Spleen (tissue), 11 donors: Measurements from ENCODE around the gene DPM2. TPM values are rescaled to one million over a fixed set of nuclear protein-coding genes. Genes with fewer than 3 reads are reported as not detected.

ENCODE experiments used
- DNase-seq: peaks from one replicate; pipeline ENCODE4 v3.0.0-alpha.2; 2020
- H3K27ac ChIP-seq, 8 donors: fragments of 200-600 bp; sonication (generic) in 7 of 8; 1 replicate in 4 of 8; 2 replicates in 4 of 8; pipeline versions ENCODE4 v1.5.0 to v1.8.0; 2016 to 2021; ENCODE audit warnings: inconsistent platforms in 4 of 8, mild to moderate bottlenecking in 4 of 8, moderate library complexity in 1 of 8
- H3K27me3 ChIP-seq, 7 donors: fragments of 200-600 bp; sonication (generic) in 6 of 7; replicated peaks in 1 of 7; 1 replicate in 4 of 7; 2 replicates in 3 of 7; pipeline versions ENCODE4 v1.5.0 to v1.8.0; 2016 to 2021; ENCODE audit warnings: inconsistent platforms in 3 of 7, mild to moderate bottlenecking in 1 of 7
- H3K36me3 ChIP-seq, 6 donors: fragments of 200-600 bp; sonication (generic) in 5 of 6; 1 replicate in 4 of 6; 2 replicates in 2 of 6; pipeline versions ENCODE4 v1.5.0 to v1.8.0; 2016 to 2021; ENCODE audit warnings: inconsistent platforms in 2 of 6
- H3K4me1 ChIP-seq, 6 donors: fragments of 200-600 bp; sonication (generic) in 5 of 6; 1 replicate in 3 of 6; 2 replicates in 3 of 6; pipeline versions ENCODE4 v1.5.0 to v1.8.0; 2016 to 2021; ENCODE audit warnings: inconsistent platforms in 3 of 6
- H3K4me3 ChIP-seq, 8 donors: fragments of 200-600 bp; sonication (generic) in 7 of 8; 1 replicate in 4 of 8; 2 replicates in 4 of 8; pipeline versions ENCODE4 v1.5.0 to v1.8.0; 2016 to 2021; ENCODE audit warnings: inconsistent platforms in 4 of 8, mild to moderate bottlenecking in 4 of 8, moderate library complexity in 2 of 8
- H3K9me3 ChIP-seq, 8 donors: fragments of 200-600 bp; sonication (generic) in 7 of 8; 1 replicate in 4 of 8; 2 replicates in 4 of 8; pipeline versions ENCODE4 v1.5.0 to v1.8.0; 2016 to 2021; ENCODE audit warnings: inconsistent platforms in 4 of 8
- CTCF ChIP-seq, 11 experiments: fragments of 200-600 bp in 7 of 11; fragments of 450-650 bp in 4 of 11; sonication (generic) in 4 of 11; IDR thresholded peaks in 8 of 11; conservative IDR thresholded peaks in 3 of 11; 1 replicate in 7 of 11; 2 replicates in 4 of 11; pipeline versions ENCODE4 v1.4.0 to v1.8.0; 2016 to 2021; ENCODE audit warnings: antibody characterized with exemption in 11 of 11, inconsistent platforms in 4 of 11, mild to moderate bottlenecking in 1 of 11
- POLR2A ChIP-seq, 3 donors: fragments of 450-650 bp; IDR thresholded peaks; one replicate each; pipeline ENCODE4 v1.5.1; 2017; ENCODE audit warnings: antibody characterized with exemption in 3 of 3, mild to moderate bottlenecking in 1 of 3
- POLR2AphosphoS5 ChIP-seq, 3 donors: sonication (generic); formaldehyde crosslinking; IDR thresholded peaks; one replicate each; pipeline ENCODE4 v1.5.1; 2017; ENCODE audit warnings: antibody characterized with exemption in 3 of 3
- WGBS, 5 donors: extraction: QIAGEN DNeasy Blood & Tissue Kit in 3 of 5; methylation state at CpG; one replicate each; pipeline versions ENCODE4 v1.1.5 to v1.1.7; 2013 to 2018; 5-methylcytosine and 5-hydroxymethylcytosine counted together
- intact Hi-C: fragments of 100-400 bp; cut with DNase I; formaldehyde crosslinking; loops from one replicate; pipeline ENCODE4 v1.15.0; 2023; ENCODE audit warnings: low total_unique reads
- polyA plus RNA-seq, 3 donors: library from polyadenylated mRNA; stranded (reverse); fragments of 200-250 nt; gene quantifications; one replicate each; pipeline ENCODE4 v1.2.1, GENCODE V29; 2013
- total RNA-seq, 7 donors: library from RNA; depleted of rRNA in 3 of 7; stranded (reverse); fragments of >200 nt in 3 of 7; fragmentation: NEBNext Ultra II Directional in 4 of 7; extraction: Animal tissue kit (Norgen Biotek cat#: 25700) in 4 of 7; gene quantifications; one replicate each; pipeline versions ENCODE4 v1.1.0 to v1.2.1, GENCODE V29; 2016 to 2021
- donor health status: healthy with polysubstance abuse.
- donor health status: DM: no; HTN: no; CAD: no; lungs with moderate emphysema.
- donor health status: DM: no; HTN: no; CAD: no.
- donor health status: Bipolar disorder and iron deficiency.
- donor health status: healthy.
- donor health status: DM: no; HTN: no; CAD: no.
- donor health status: DM: yes; HTN: yes; CAD: no.

DPM2 gene
- total and polyA plus RNA-seq, 10 donors = 19.5 to 33.8 (median 25.4) TPM

DNA sequence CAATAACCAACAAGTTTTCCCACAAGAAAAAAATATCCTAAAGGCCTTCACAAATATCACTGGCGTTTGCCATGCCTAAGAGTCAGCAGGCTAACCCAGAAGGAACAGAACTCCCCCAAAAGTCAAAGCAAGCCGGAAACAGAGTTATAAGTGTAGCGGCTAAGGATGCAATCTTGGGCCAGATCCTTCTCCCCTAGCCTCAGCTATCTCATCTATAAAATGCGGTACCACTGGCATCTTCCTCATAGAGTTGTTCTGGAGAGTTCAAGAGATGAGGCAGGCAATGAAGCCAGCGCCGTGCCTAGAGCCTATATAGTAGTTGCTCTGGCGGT lies 632 bp downstream of the DPM2 start:
- 10 to 16% (median 12%) methylated on average over 7 of the region's 7 CpGs for WGBS, 5 donors
- peak overlapping the region; percentile 16 to 90 (median 75) for H3K27ac ChIP-seq
- no peaks in the 10 kb centered on the region for H3K27me3 ChIP-seq
- H3K4me1 ChIP-seq = peaks cover 19 to 64% (median 40%) of the 10 kb centered on the region in 6 donors
- intact Hi-C loops = no loop called here
- no peak for TF ChIP-seq POLR2AphosphoS5 (IDR thresholded peaks at IDR 0.05)
- no peak for TF ChIP-seq CTCF (IDR thresholded peaks at IDR 0.05 in 8 of 11, conservative IDR thresholded peaks at IDR 0.05 in 3 of 11)
- TF ChIP-seq POLR2A (IDR thresholded peaks at IDR 0.05) = no peak
- no peak for DNase-seq
- peaks cover 0 to 48% (median 5%) of the 10 kb centered on the region in 6 donors for H3K36me3 ChIP-seq
- H3K9me3 ChIP-seq = no peaks in the 10 kb centered on the region
- peak overlapping the region; percentile 61 to 92 (median 68) for H3K4me3 ChIP-seq

DNA sequence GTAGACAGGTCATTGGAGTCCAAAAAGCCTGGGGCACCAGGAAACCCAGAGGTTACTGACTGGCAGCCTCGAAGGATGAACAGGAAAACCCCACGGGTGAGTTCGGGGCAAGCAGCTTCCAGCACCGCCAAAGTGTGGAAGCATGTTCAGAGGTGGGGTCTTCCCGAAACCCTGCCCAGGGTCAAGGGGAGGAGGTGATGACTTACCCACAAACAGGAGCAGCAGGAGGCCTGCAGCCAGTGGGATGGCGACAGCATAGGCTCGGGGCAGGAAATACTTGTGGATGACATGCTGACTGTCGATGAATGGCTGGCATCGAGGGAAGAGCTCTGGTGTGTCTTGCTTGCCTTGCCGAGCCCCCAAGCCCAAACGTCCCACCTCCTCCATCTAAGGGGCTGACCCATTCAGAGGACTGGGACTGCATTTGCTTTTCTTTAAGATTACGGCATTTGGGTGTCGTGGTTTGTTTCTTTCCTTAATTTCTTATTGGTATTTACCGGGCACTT lies 1.3 kb downstream of the DPM2 start:
- TF ChIP-seq POLR2A (IDR thresholded peaks at IDR 0.05) (no peak), POLR2AphosphoS5 (IDR thresholded peaks at IDR 0.05) (no peak)
- no peak for DNase-seq
- H3K4me3 ChIP-seq = peak overlapping the region in 6 of 8 donors; percentile 61 to 92 (median 65)

DNA sequence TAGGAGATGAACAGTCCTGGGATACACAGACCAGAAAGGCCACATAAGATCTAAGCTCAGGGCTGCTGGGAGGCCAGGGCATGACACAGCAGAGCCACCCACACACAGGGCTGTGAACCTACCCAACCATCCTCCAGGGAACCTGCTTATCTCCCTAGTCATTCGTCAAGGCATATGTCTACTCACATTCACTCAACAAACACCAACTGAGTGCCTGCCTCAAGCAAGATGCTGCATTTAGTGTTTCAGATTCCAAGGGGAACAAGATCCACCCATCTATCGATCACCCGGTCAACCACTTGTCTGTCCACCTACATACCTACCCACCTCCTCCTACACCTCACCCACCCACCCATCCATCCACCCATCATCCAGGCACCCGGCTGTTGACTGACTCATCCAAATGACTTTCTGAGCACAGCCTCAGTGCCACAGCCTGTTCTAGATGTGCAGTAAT lies 1.9 kb downstream of the DPM2 start:
- H3K4me3 ChIP-seq = peak overlapping the region in 1 of 8 donors; percentile 92
- intact Hi-C loops = no loop called here
- peaks cover 0 to 6% (median 0%) of the 10 kb centered on the region in 7 donors for H3K27me3 ChIP-seq
- H3K36me3 ChIP-seq = peaks cover 0 to 36% (median 0%) of the 10 kb centered on the region in 6 donors
- H3K9me3 ChIP-seq = no peaks in the 10 kb centered on the region
- no peak overlapping the region for H3K27ac ChIP-seq
- TF ChIP-seq CTCF (IDR thresholded peaks at IDR 0.05 in 8 of 11, conservative IDR thresholded peaks at IDR 0.05 in 3 of 11) (no peak), POLR2AphosphoS5 (IDR thresholded peaks at IDR 0.05) (no peak), POLR2A (IDR thresholded peaks at IDR 0.05) (no peak)
- WGBS, 5 donors = 69 to 86% (median 80%) methylated on average over 4 of the region's 4 CpGs
- no peak for DNase-seq
- H3K4me1 ChIP-seq = peaks cover 26 to 64% (median 49%) of the 10 kb centered on the region in 6 donors

More for the DNA sequence above, 1.3 kb downstream of the DPM2 start:
- Histone ChIP-seq H3K27me3 (peaks cover 0 to 2% (median 0%) of the 10 kb centered on the region in 7 donors), H3K36me3 (peaks cover 0 to 42% (median under 1%) of the 10 kb centered on the region in 6 donors), H3K4me1 (peaks cover 20 to 64% (median 43%) of the 10 kb centered on the region in 6 donors), H3K27ac (peak overlapping the region in 1 of 8 donors; percentile 84), H3K9me3 (no peaks in the 10 kb centered on the region)
- intact Hi-C loops = no loop called here
- WGBS, 5 donors = 68 to 80% (median 69%) methylated on average over 13 to 14 of the region's 14 CpGs

- TF ChIP-seq CTCF (IDR thresholded peaks at IDR 0.05 in 8 of 11, conservative IDR thresholded peaks at IDR 0.05 in 3 of 11) (no peak), POLR2AphosphoS5 (IDR thresholded peaks at IDR 0.05) (no peak), POLR2A (IDR thresholded peaks at IDR 0.05) (no peak)
- Histone ChIP-seq H3K27me3 (peaks cover 0 to 13% (median 0%) of the 10 kb centered on the region in 7 donors), H3K27ac (no peak overlapping the region), H3K4me1 (peaks cover 34 to 72% (median 57%) of the 10 kb centered on the region in 6 donors), H3K4me3 (no peak overlapping the region), H3K9me3 (no peaks in the 10 kb centered on the region), H3K36me3 (peaks cover 0 to 32% (median 0%) of the 10 kb centered on the region in 6 donors)
- intact Hi-C loops = no loop called here
- DNase-seq = no peak
- WGBS, 5 donors = 75 to 86% (median 82%) methylated on average over 6 to 11 of the region's 11 CpGs
Observed at GRCh38 chr9:127934986-127935385, 2.7 kb downstream of the DPM2 start.
